Liver (tissue), 9 donors: Measurements from ENCODE around the gene RTN4RL2. TPM values are rescaled to one million over a fixed set of nuclear protein-coding genes. Genes with fewer than 3 reads are reported as not detected.
"Not testable (repeated sequence)": the region's sequence is repeated elsewhere in the genome, so short reads cannot be mapped to it uniquely, and the experiment has no call there.

Source experiments
- DNase-seq: peaks from one replicate; pipeline ENCODE4 v3.0.0-alpha.2; 2017; ENCODE audit warnings: low spot score
- H3K27ac ChIP-seq, 2 donors: one replicate each; pipeline ENCODE4 v1.7.0; 2013; ENCODE audit warnings: inconsistent platforms in 2 of 2, low read length in 2 of 2, control low read depth in 1 of 2, low read depth in 1 of 2, mild to moderate bottlenecking in 1 of 2
- H3K27me3 ChIP-seq, 4 donors: one replicate each; pipeline versions ENCODE4 v1.6.1 to v1.7.0; 2013; ENCODE audit warnings: low read length in 3 of 4, inconsistent platforms in 1 of 4, mild to moderate bottlenecking in 1 of 4, moderate library complexity in 1 of 4; ENCODE audit not compliant: control insufficient read depth in 4 of 4, insufficient read depth in 4 of 4
- H3K36me3 ChIP-seq, 4 donors: one replicate each; pipeline versions ENCODE4 v1.6.1 to v1.7.0; 2013; ENCODE audit warnings: low read length in 3 of 4, mild to moderate bottlenecking in 3 of 4, low read depth in 1 of 4, moderate library complexity in 1 of 4; ENCODE audit not compliant: control insufficient read depth in 4 of 4, insufficient read depth in 3 of 4
- H3K4me1 ChIP-seq, 4 donors: one replicate each; pipeline versions ENCODE4 v1.6.1 to v1.7.0; 2013; ENCODE audit warnings: low read length in 3 of 4, mild to moderate bottlenecking in 3 of 4, moderate library complexity in 1 of 4; ENCODE audit not compliant: control insufficient read depth in 4 of 4, insufficient read depth in 4 of 4
- H3K4me3 ChIP-seq, 3 donors: one replicate each; pipeline versions ENCODE4 v1.6.1 to v1.7.0; 2013; ENCODE audit warnings: low read length in 3 of 3, control low read depth in 1 of 3, low read depth in 1 of 3, mild to moderate bottlenecking in 1 of 3
- H3K9ac ChIP-seq, 2 donors: one replicate each; pipeline ENCODE4 v1.7.0; 2013; ENCODE audit warnings: low read length in 2 of 2, mild to moderate bottlenecking in 2 of 2, moderate library complexity in 2 of 2, control low read depth in 1 of 2, low read depth in 1 of 2
- H3K9me3 ChIP-seq, 4 donors: one replicate each; pipeline versions ENCODE4 v1.6.1 to v1.7.0; 2013; ENCODE audit warnings: low read length in 3 of 4; ENCODE audit not compliant: control insufficient read depth in 4 of 4
- ATF3 ChIP-seq: IDR thresholded peaks from 2 replicates; pipeline ENCODE4 v1.6.1; 2016; ENCODE audit warnings: antibody characterized with exemption
- FOXA1 ChIP-seq: IDR thresholded peaks from 2 replicates; pipeline ENCODE4 v1.6.1; 2016; ENCODE audit warnings: antibody characterized with exemption
- GABPA ChIP-seq, 2 donors: IDR thresholded peaks in 1 of 2; conservative IDR thresholded peaks in 1 of 2; 2 replicates each; pipeline ENCODE4 v1.6.1; 2016; ENCODE audit warnings: antibody characterized with exemption in 2 of 2, mild to moderate bottlenecking in 1 of 2, moderate library complexity in 1 of 2
- HNF4A ChIP-seq, 2 donors: conservative IDR thresholded peaks; 2 replicates each; pipeline ENCODE4 v1.6.1; 2016; ENCODE audit warnings: antibody characterized with exemption in 2 of 2, mild to moderate bottlenecking in 2 of 2
- HNF4G ChIP-seq: IDR thresholded peaks from 2 replicates; pipeline ENCODE4 v1.6.1; 2016; ENCODE audit warnings: antibody characterized with exemption
- JUND ChIP-seq, 2 donors: IDR thresholded peaks; 2 replicates each; pipeline ENCODE4 v1.6.1; 2016; ENCODE audit warnings: antibody characterized with exemption in 2 of 2
- NR2F2 ChIP-seq: IDR thresholded peaks from 2 replicates; pipeline ENCODE4 v1.6.1; 2016; ENCODE audit warnings: antibody characterized with exemption
- RAD21 ChIP-seq, 2 donors: IDR thresholded peaks; 2 replicates each; pipeline ENCODE4 v1.6.1; 2016; ENCODE audit warnings: antibody characterized with exemption in 2 of 2, mild to moderate bottlenecking in 2 of 2
- RXRA ChIP-seq, 2 donors: IDR thresholded peaks; 2 replicates each; pipeline ENCODE4 v1.6.1; 2017 to 2018; ENCODE audit warnings: antibody characterized with exemption in 2 of 2, mild to moderate bottlenecking in 1 of 2
- SP1 ChIP-seq: IDR thresholded peaks from 2 replicates; pipeline ENCODE4 v1.6.1; 2018; ENCODE audit warnings: antibody characterized with exemption, mild to moderate bottlenecking
- TAF1 ChIP-seq: conservative IDR thresholded peaks from 2 replicates; pipeline ENCODE4 v1.6.1; 2016; ENCODE audit warnings: antibody characterized with exemption, mild to moderate bottlenecking
- YY1 ChIP-seq: IDR thresholded peaks from 2 replicates; pipeline ENCODE4 v1.6.1; 2016; ENCODE audit warnings: antibody characterized with exemption, mild to moderate bottlenecking
- WGBS: extraction: QIAGEN DNeasy Blood & Tissue Kit; methylation state at CpG from one replicate; pipeline ENCODE4 v1.1.7; 2013; 5-methylcytosine and 5-hydroxymethylcytosine counted together
- polyA plus RNA-seq, 2 donors: library from polyadenylated mRNA; stranded (reverse) in 1 of 2; unstranded in 1 of 2; fragments of 200-250 nt in 1 of 2; fragments of >200 nt in 1 of 2; fragmentation: Nextera tagmentation in 1 of 2; extraction: Ambion mirVana in 1 of 2; gene quantifications; one replicate each; pipeline versions ENCODE4 v1.2.1 to v1.2.3, GENCODE V29; 2013 to 2015
- total RNA-seq, 2 donors: library from RNA; depleted of rRNA; stranded (reverse); fragments of >200 nt; gene quantifications; one replicate each; pipeline ENCODE4 v1.2.3, GENCODE V29; 2014
- TF ChIP-seq, protein P1 (sequence below): IDR thresholded peaks from 2 replicates; pipeline ENCODE4 v1.6.1; 2016; ENCODE audit warnings: antibody characterized with exemption
- TF ChIP-seq, protein P2 (sequence below): fragments of 150-350 bp; IDR thresholded peaks from 2 replicates; pipeline ENCODE4 v1.5.1; 2017; ENCODE audit warnings: improper control_type of control experiment, low read depth, low read length; ENCODE audit not compliant: missing input control
- TF ChIP-seq, protein P3 (sequence below): IDR thresholded peaks from 2 replicates; pipeline ENCODE4 v1.6.1; 2016; ENCODE audit warnings: antibody characterized with exemption, mild to moderate bottlenecking
- TF ChIP-seq, protein P4 (sequence below): IDR thresholded peaks from 2 replicates; pipeline ENCODE4 v1.6.1; 2016; ENCODE audit warnings: antibody characterized with exemption
- donor health status: healthy.
- donor health status: healthy.
- donor health status: healthy.
- donor health status: healthy.
- donor health status: healthy.

The RTN4RL2 gene
- total and polyA plus RNA-seq, 4 donors = 0.75 to 18.1 (median 3.2) TPM

- Histone ChIP-seq H3K4me1 (peaks cover 4 to 35% (median 16%) of the 10 kb centered on the region in 4 donors), H3K36me3 (no peaks in the 10 kb centered on the region), H3K27me3 (no peaks in the 10 kb centered on the region), H3K4me3 (no peak overlapping the region), H3K9me3 (no peaks in the 10 kb centered on the region), H3K9ac (peak overlapping the region in 1 of 2 donors; percentile 44), H3K27ac (peak overlapping the region; percentile 62 to 69)
- peak in 1 of 2 donors; percentile 10 for TF ChIP-seq RXRA (IDR thresholded peaks at IDR 0.05)
- no peak for TF ChIP-seq NR2F2
- no peak for TF ChIP-seq ATF3
- peak in 1 of 2 donors; percentile 13 for TF ChIP-seq HNF4A (conservative IDR thresholded peaks at IDR 0.05)
- no peak for TF ChIP-seq RAD21 (IDR thresholded peaks at IDR 0.05)
- DNase-seq = no peak
- 64% methylated on average over 4 of the region's 4 CpGs for WGBS
Observed at GRCh38 chr11:57440744-57441414, 19.4 kb upstream of the RTN4RL2 start.

DNA sequence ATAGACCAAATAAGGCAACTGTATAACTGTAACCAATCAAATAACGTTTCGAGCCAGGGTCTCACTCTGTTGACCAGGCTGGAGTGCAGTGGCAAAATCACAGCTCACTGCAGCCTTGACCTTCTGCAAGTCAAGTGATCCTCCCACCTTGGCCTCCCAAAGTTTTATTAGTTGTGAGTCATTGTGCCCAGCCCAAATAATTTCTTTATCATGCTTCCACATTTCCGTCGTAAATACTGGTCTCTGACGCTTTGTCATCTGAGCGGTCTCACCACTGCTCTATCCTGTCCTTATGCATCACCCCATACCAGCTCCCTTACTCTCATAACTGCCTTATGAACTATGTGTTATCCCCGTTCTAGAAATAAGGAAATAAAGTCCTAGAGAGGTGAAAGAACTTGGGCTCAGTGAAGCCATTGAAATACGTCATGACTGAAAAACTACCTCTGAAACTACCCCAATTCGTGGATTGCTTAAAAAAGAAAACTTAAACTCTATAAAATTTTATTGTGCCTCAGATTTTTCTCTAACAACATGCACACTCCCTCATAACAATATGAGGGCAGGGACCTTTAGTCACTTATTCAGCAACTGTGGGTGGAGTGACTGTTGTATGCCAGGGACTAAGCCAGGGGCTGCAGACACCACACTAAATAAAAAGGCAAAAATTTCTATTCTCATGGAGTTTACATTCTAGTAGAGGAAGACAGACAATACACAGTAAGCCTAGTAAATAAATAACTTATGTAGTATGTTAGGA, 15.8 kb upstream of the RTN4RL2 start:
- DNase-seq = no peak
- H3K27ac ChIP-seq = no peak overlapping the region
- peaks cover 0 to 11% (median 6%) of the 10 kb centered on the region in 4 donors for H3K4me1 ChIP-seq
- 85% methylated on average over 9 of the region's 9 CpGs for WGBS
- no peaks in the 10 kb centered on the region for H3K27me3 ChIP-seq
- H3K36me3 ChIP-seq = no peaks in the 10 kb centered on the region
- no peak overlapping the region for H3K9ac ChIP-seq
- no peaks in the 10 kb centered on the region for H3K9me3 ChIP-seq
- H3K4me3 ChIP-seq = no peak overlapping the region
- TF ChIP-seq HNF4G = no peak
- TF ChIP-seq NR2F2 = no peak
- no peak for TF ChIP-seq TAF1
- TF ChIP-seq, protein P1, sequence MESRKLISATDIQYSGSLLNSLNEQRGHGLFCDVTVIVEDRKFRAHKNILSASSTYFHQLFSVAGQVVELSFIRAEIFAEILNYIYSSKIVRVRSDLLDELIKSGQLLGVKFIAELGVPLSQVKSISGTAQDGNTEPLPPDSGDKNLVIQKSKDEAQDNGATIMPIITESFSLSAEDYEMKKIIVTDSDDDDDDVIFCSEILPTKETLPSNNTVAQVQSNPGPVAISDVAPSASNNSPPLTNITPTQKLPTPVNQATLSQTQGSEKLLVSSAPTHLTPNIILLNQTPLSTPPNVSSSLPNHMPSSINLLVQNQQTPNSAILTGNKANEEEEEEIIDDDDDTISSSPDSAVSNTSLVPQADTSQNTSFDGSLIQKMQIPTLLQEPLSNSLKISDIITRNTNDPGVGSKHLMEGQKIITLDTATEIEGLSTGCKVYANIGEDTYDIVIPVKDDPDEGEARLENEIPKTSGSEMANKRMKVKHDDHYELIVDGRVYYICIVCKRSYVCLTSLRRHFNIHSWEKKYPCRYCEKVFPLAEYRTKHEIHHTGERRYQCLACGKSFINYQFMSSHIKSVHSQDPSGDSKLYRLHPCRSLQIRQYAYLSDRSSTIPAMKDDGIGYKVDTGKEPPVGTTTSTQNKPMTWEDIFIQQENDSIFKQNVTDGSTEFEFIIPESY = no peak
- TF ChIP-seq FOXA1 = no peak
- TF ChIP-seq, protein P2, sequence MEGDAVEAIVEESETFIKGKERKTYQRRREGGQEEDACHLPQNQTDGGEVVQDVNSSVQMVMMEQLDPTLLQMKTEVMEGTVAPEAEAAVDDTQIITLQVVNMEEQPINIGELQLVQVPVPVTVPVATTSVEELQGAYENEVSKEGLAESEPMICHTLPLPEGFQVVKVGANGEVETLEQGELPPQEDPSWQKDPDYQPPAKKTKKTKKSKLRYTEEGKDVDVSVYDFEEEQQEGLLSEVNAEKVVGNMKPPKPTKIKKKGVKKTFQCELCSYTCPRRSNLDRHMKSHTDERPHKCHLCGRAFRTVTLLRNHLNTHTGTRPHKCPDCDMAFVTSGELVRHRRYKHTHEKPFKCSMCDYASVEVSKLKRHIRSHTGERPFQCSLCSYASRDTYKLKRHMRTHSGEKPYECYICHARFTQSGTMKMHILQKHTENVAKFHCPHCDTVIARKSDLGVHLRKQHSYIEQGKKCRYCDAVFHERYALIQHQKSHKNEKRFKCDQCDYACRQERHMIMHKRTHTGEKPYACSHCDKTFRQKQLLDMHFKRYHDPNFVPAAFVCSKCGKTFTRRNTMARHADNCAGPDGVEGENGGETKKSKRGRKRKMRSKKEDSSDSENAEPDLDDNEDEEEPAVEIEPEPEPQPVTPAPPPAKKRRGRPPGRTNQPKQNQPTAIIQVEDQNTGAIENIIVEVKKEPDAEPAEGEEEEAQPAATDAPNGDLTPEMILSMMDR = no peak
- TF ChIP-seq, protein P3, sequence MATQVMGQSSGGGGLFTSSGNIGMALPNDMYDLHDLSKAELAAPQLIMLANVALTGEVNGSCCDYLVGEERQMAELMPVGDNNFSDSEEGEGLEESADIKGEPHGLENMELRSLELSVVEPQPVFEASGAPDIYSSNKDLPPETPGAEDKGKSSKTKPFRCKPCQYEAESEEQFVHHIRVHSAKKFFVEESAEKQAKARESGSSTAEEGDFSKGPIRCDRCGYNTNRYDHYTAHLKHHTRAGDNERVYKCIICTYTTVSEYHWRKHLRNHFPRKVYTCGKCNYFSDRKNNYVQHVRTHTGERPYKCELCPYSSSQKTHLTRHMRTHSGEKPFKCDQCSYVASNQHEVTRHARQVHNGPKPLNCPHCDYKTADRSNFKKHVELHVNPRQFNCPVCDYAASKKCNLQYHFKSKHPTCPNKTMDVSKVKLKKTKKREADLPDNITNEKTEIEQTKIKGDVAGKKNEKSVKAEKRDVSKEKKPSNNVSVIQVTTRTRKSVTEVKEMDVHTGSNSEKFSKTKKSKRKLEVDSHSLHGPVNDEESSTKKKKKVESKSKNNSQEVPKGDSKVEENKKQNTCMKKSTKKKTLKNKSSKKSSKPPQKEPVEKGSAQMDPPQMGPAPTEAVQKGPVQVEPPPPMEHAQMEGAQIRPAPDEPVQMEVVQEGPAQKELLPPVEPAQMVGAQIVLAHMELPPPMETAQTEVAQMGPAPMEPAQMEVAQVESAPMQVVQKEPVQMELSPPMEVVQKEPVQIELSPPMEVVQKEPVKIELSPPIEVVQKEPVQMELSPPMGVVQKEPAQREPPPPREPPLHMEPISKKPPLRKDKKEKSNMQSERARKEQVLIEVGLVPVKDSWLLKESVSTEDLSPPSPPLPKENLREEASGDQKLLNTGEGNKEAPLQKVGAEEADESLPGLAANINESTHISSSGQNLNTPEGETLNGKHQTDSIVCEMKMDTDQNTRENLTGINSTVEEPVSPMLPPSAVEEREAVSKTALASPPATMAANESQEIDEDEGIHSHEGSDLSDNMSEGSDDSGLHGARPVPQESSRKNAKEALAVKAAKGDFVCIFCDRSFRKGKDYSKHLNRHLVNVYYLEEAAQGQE = no peak
- TF ChIP-seq RAD21 (IDR thresholded peaks at IDR 0.05) = no peak
- no peak for TF ChIP-seq YY1
- no peak for TF ChIP-seq RXRA (IDR thresholded peaks at IDR 0.05)
- TF ChIP-seq GABPA (IDR thresholded peaks at IDR 0.05 in 1 of 2, conservative IDR thresholded peaks at IDR 0.05 in 1 of 2) = no peak
- TF ChIP-seq SP1 = no peak
- TF ChIP-seq JUND (IDR thresholded peaks at IDR 0.05) = no peak
- no peak for TF ChIP-seq ATF3
- TF ChIP-seq, protein P4, sequence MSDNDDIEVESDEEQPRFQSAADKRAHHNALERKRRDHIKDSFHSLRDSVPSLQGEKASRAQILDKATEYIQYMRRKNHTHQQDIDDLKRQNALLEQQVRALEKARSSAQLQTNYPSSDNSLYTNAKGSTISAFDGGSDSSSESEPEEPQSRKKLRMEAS = no peak

DNA sequence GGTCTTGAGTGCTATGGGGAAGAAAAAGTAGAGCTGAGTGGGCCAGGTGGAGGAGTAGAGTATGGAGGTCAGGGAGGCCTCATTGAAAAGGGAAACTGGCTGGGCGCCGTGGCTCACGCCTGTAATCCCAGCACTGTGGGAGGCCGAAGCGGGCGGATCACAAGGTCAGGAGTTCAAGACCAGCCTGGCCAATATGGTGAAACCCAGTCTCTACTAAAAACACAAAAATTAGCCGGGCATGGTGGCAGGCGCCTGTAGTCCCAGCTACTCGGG, 15.3 kb upstream of the RTN4RL2 start:
- not testable (repeated sequence) for H3K4me3 ChIP-seq, DNase-seq, H3K4me1 ChIP-seq, H3K9ac ChIP-seq, H3K36me3 ChIP-seq, H3K27ac ChIP-seq, H3K27me3 ChIP-seq, H3K9me3 ChIP-seq
- 87% methylated on average over 9 of the region's 9 CpGs for WGBS
